DND-41 (cell line): Measurements from ENCODE around the gene GTF2F1.
"Not testable (repeated sequence)": the region's sequence is repeated elsewhere in the genome, so short reads cannot be mapped to it uniquely, and the experiment has no call there.

Source experiments
- ATAC-seq: fragments of 200-7000 bp; cut with Tn5 transposase; 3 replicates; pipeline ENCODE4 v1.9.1; 2021; ENCODE audit warnings: low read depth; ENCODE audit not compliant: insufficient read depth
- DNase-seq: peaks from one replicate; pipeline ENCODE4 v3.0.0-alpha.2; 2020
- H2AFZ ChIP-seq: 2 replicates; pipeline ENCODE4 v1.6.0; 2012; ENCODE audit warnings: low read depth, low read length
- H3K27ac ChIP-seq: 2 replicates; pipeline ENCODE4 v1.5.1; 2012; ENCODE audit warnings: low read length, inconsistent platforms
- H3K27me3 ChIP-seq: fragments of 200-600 bp; sonication (generic); 2 replicates; pipeline ENCODE4 v1.6.0; 2012; ENCODE audit warnings: low read length, mild to moderate bottlenecking, inconsistent platforms; ENCODE audit not compliant: insufficient read depth, poor library complexity
- H3K36me3 ChIP-seq: 2 replicates; pipeline ENCODE4 v1.5.1; 2012; ENCODE audit warnings: low read length, inconsistent platforms; ENCODE audit not compliant: insufficient read depth
- H3K4me1 ChIP-seq: 2 replicates; pipeline ENCODE4 v1.5.1; 2012; ENCODE audit warnings: mild to moderate bottlenecking, low read length; ENCODE audit not compliant: insufficient read depth
- H3K4me2 ChIP-seq: 2 replicates; pipeline ENCODE4 v1.6.0; 2012; ENCODE audit warnings: mild to moderate bottlenecking, moderate library complexity, low read length, inconsistent platforms; ENCODE audit not compliant: insufficient read depth
- H3K4me3 ChIP-seq, 2 experiments: fragments of 200-600 bp in 1 of 2; shearing (Covaris generic) in 1 of 2; 2 replicates each; pipeline ENCODE4 v1.5.1; 2012 to 2016; ENCODE audit warnings: inconsistent platforms in 2 of 2, low read length in 2 of 2, mild to moderate bottlenecking in 2 of 2, low read depth in 1 of 2, moderate library complexity in 1 of 2
- H3K79me2 ChIP-seq: 2 replicates; pipeline ENCODE4 v1.6.0; 2012; ENCODE audit warnings: low read length, inconsistent platforms; ENCODE audit not compliant: insufficient read depth
- H3K9ac ChIP-seq: 2 replicates; pipeline ENCODE4 v1.6.0; 2012; ENCODE audit warnings: low read depth, mild to moderate bottlenecking, inconsistent platforms, low read length, moderate library complexity
- H3K9me3 ChIP-seq: 2 replicates; pipeline ENCODE4 v1.5.1; 2012; ENCODE audit warnings: low read length, moderate library complexity, mild to moderate bottlenecking, inconsistent platforms; ENCODE audit not compliant: insufficient read depth, severe bottlenecking
- H4K20me1 ChIP-seq: 2 replicates; pipeline ENCODE4 v1.6.0; 2012; ENCODE audit warnings: low read length; ENCODE audit not compliant: insufficient read depth
- EZH2 ChIP-seq: IDR thresholded peaks from 3 replicates; pipeline ENCODE4 v1.6.1; 2012; ENCODE audit warnings: borderline replicate concordance, low read depth, mild to moderate bottlenecking, moderate library complexity, low read length, inconsistent platforms; ENCODE audit not compliant: severe bottlenecking
- TF ChIP-seq, protein P1 (sequence below): IDR thresholded peaks from 2 replicates; pipeline ENCODE4 v1.5.1; 2012; ENCODE audit warnings: borderline replicate concordance, low read length, moderate library complexity, mild to moderate bottlenecking; ENCODE audit not compliant: poor library complexity, severe bottlenecking; ENCODE audit errors: extremely low read depth

The GTF2F1 gene

DNA sequence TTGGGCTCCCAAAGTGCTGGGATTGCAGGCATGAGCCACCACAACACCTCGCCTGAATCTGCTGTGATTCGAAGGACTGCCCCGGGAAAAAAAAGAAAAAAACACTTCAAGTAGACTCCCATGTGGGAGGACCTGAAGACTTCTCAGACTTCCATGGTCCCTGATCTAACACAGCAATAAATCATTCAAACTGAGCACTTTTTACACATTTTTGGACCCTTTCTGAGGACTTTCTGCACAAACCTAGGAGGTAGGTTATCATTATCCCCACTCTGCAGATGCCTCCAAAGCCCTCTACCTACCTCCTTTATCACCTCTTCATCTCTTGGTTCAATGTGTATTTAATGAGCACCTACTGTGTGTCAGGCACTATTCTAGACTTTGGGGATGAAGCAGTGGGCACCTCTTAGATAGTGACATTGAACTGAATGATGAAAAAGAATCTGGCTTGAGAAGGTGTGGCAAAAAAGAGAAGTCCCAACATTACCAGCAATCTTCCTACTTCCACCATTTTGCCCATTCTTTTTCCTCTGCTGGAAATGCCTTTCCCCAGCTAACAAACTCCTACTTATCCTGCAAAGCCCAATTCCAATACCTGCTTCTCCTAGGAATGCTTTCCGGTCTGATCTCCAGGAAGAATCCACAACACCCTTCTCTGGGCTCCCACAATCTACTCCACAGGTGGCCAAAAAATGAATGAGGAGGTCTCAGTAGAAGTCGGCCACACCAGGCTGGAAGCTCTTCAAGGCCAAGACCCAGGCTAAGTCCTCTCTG lies 33.2 kb downstream of the GTF2F1 start:
- no peak overlapping the region for H3K27ac ChIP-seq
- peaks cover 28% of the 10 kb centered on the region for H3K4me1 ChIP-seq
- DNase-seq, result no peak
- H3K36me3 ChIP-seq, result peaks cover 13% of the 10 kb centered on the region
- peaks cover 23% of the 10 kb centered on the region for H3K79me2 ChIP-seq
- ATAC-seq, result no peak
- no peaks in the 10 kb centered on the region for H3K27me3 ChIP-seq
- H3K4me2 ChIP-seq, result no peak overlapping the region
- no peak overlapping the region for H2AFZ ChIP-seq
- TF ChIP-seq, protein P1, sequence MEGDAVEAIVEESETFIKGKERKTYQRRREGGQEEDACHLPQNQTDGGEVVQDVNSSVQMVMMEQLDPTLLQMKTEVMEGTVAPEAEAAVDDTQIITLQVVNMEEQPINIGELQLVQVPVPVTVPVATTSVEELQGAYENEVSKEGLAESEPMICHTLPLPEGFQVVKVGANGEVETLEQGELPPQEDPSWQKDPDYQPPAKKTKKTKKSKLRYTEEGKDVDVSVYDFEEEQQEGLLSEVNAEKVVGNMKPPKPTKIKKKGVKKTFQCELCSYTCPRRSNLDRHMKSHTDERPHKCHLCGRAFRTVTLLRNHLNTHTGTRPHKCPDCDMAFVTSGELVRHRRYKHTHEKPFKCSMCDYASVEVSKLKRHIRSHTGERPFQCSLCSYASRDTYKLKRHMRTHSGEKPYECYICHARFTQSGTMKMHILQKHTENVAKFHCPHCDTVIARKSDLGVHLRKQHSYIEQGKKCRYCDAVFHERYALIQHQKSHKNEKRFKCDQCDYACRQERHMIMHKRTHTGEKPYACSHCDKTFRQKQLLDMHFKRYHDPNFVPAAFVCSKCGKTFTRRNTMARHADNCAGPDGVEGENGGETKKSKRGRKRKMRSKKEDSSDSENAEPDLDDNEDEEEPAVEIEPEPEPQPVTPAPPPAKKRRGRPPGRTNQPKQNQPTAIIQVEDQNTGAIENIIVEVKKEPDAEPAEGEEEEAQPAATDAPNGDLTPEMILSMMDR, result no peak
- TF ChIP-seq EZH2, result no peak
- H3K9me3 ChIP-seq, result no peaks in the 10 kb centered on the region
- no peak overlapping the region for H3K9ac ChIP-seq
- no peaks in the 10 kb centered on the region for H4K20me1 ChIP-seq
- no peak overlapping the region for H3K4me3 ChIP-seq

DNA sequence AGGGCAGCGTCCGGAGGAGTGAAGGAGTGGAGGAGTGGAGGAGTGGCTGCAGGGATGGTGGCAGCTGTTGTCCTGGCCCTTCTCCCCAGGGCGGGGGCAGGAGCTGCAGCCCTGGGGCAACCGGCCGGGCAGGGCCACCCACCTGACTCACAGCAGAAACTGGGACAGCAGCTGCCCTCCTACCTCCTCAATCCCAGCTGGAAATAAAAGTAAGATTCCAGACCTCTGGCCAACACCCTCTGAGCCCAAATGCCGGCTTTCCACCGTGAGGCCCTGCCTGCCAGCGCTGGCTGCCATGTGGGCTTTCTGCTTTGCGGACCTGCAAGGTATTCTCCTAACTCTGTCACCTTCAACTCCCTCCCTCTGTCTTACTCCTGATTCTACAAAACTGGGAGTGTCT lies 35.0 kb downstream of the GTF2F1 start:
- Histone ChIP-seq H3K4me2 (no peak overlapping the region), H3K27ac (no peak overlapping the region), H3K27me3 (no peaks in the 10 kb centered on the region), H3K9me3 (no peaks in the 10 kb centered on the region), H4K20me1 (no peaks in the 10 kb centered on the region), H3K4me1 (peaks cover 17% of the 10 kb centered on the region), H3K4me3 (no peak overlapping the region), H2AFZ (no peak overlapping the region), H3K36me3 (no peaks in the 10 kb centered on the region), H3K9ac (no peak overlapping the region), H3K79me2 (peaks cover 10% of the 10 kb centered on the region)
- no peak for ATAC-seq
- TF ChIP-seq, protein P1, result no peak
- no peak for TF ChIP-seq EZH2
- DNase-seq, result no peak

DNA sequence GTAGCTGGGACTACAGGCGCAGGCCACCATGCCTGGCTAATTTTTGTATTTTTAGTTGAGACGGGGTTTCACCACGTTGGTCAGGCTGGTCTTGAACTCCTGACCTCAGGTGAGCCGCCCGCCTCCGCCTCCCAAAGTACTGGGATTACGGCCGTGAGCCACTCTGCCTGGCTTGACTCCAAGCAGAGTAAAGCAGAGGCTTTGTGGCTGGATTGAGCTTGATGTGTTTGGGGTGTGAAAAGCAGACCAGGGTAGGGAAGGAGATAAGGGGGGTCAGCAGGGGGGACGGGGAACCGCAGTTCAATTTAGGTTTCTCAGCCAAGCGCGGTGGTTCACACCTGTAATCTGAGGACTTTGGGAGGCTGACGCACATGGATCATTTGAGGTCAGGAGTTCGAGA lies 35.8 kb downstream of the GTF2F1 start:
- no peak for ATAC-seq
- Histone ChIP-seq H3K9ac (no peak overlapping the region), H3K79me2 (peaks cover 5% of the 10 kb centered on the region; the same call in 1 of the 2 replicates), H3K4me2 (no peak overlapping the region), H3K4me1 (peaks cover 8% of the 10 kb centered on the region), H3K27ac (no peak overlapping the region), H2AFZ (no peak overlapping the region), H3K27me3 (no peaks in the 10 kb centered on the region), H3K36me3 (no peaks in the 10 kb centered on the region), H3K4me3 (no peak overlapping the region), H3K9me3 (no peaks in the 10 kb centered on the region), H4K20me1 (no peaks in the 10 kb centered on the region)
- no peak for DNase-seq
- TF ChIP-seq EZH2, result no peak
- TF ChIP-seq, protein P1, result no peak

DNA sequence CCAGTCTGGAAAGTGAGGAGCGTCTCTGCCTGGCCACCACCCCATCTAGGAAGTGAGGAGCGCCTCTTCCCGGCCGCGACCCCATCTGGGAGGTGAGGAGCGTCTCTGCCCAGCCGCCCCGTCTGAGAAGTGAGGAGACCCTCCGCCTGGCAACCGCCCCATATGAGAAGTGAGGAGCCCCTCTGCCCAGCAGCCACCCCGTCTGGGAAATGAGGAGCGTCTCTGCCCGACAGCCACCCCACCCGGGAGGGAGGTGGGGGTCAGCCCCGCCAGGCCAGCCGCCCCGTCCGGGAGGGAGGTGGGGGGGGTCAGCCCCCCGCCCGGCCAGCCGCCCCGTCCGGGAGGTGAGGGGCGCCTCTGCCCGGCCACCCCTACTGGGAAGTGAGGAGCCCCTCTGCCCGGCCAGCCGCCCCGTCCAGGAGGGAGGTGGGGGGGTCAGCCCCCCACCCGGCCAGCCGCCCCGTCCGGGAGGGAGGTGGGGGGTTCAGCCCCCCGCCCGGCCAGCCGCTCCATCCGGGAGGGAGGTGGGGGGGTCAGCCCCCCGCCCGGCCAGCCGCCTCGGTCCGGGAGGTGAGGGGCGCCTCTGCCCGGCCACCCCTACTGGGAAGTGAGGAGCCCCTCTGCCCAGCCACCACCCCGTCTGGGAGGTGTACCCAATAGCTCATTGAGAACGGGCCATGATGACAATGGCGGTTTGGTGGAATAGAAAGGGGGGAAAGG lies 37.5 kb downstream of the GTF2F1 start:
- not testable (repeated sequence) for H3K79me2 ChIP-seq, ATAC-seq, H3K9me3 ChIP-seq, H3K36me3 ChIP-seq, H2AFZ ChIP-seq, DNase-seq, H3K9ac ChIP-seq, H3K4me1 ChIP-seq, H3K4me2 ChIP-seq, H3K4me3 ChIP-seq, H4K20me1 ChIP-seq, H3K27ac ChIP-seq, H3K27me3 ChIP-seq
